Upper lobe of left lung (tissue), 4 donors: Measurements from ENCODE around the gene PDE4C.

Experiments
- CTCF ChIP-seq, 6 experiments: fragments of 450-650 bp in 4 of 6; fragments of 200-600 bp in 2 of 6; sonication (generic) in 2 of 6; IDR thresholded peaks; one replicate each; pipeline ENCODE4 v1.5.1; 2016 to 2019; ENCODE audit warnings: antibody characterized with exemption in 6 of 6
- POLR2A ChIP-seq, 4 donors: fragments of 450-650 bp; IDR thresholded peaks; one replicate each; pipeline ENCODE4 v1.5.1; 2016 to 2017; ENCODE audit warnings: antibody characterized with exemption in 4 of 4, mild to moderate bottlenecking in 2 of 4

GRCh38 chr19:18231775-18232174, 5.5 kb upstream of the PDE4C start:
- TF ChIP-seq CTCF (IDR thresholded peaks at IDR 0.05) (no peak), POLR2A (IDR thresholded peaks at IDR 0.05) (no peak)
